Testis (tissue), 3 donors: ENCODE data around the gene FOSL1. TPM values are rescaled to one million over a fixed set of nuclear protein-coding genes. Genes with fewer than 3 reads are reported as not detected.

Source experiments
- DNase-seq: peaks from one replicate; pipeline ENCODE4 v3.0.0-alpha.2; 2019
- H3K27ac ChIP-seq, 2 donors: fragments of 200-600 bp; sonication (generic); one replicate each; pipeline ENCODE4 v1.5.1; 2019
- H3K27me3 ChIP-seq: fragments of 200-600 bp; sonication (generic); one replicate; pipeline ENCODE4 v1.5.1; 2019
- H3K36me3 ChIP-seq: fragments of 200-600 bp; sonication (generic); one replicate; pipeline ENCODE4 v1.5.1; 2017; ENCODE audit warnings: low read depth; ENCODE audit errors: missing control alignments
- H3K4me1 ChIP-seq: fragments of 200-600 bp; sonication (generic); one replicate; pipeline ENCODE4 v1.5.1; 2019
- H3K4me3 ChIP-seq, 2 donors: fragments of 200-600 bp; sonication (generic); one replicate each; pipeline ENCODE4 v1.5.1; 2017 to 2019
- H3K9me3 ChIP-seq: fragments of 200-600 bp; sonication (generic); one replicate; pipeline ENCODE4 v1.5.1; 2017
- CTCF ChIP-seq, 3 experiments: fragments of 450-650 bp in 2 of 3; fragments of 200-600 bp in 1 of 3; sonication (generic) in 1 of 3; IDR thresholded peaks; one replicate each; pipeline ENCODE4 v1.5.1; 2016 to 2019; ENCODE audit warnings: antibody characterized with exemption in 3 of 3, mild to moderate bottlenecking in 2 of 3, moderate library complexity in 1 of 3
- POLR2A ChIP-seq: fragments of 450-650 bp; IDR thresholded peaks from one replicate; pipeline ENCODE4 v1.6.1; 2017; ENCODE audit warnings: antibody characterized with exemption, mild to moderate bottlenecking, moderate library complexity
- WGBS, 2 donors: methylation state at CpG; one replicate each; pipeline ENCODE4 v1.1.5; 2018; 5-methylcytosine and 5-hydroxymethylcytosine counted together
- intact Hi-C: fragments of 100-400 bp; cut with DNase I; formaldehyde crosslinking; loops from one replicate; pipeline ENCODE4 v1.15.1; 2023; ENCODE audit warnings: low total_unique reads
- polyA plus RNA-seq: library from polyadenylated mRNA; stranded (reverse); fragments of 350-450 nt; fragmentation: Illumina TruSeq; extraction: RNeasy Lipid Tissue Mini Kit (QIAGEN cat#74804); gene quantifications from one replicate; pipeline ENCODE4 v1.2.3, GENCODE V29; 2014; ENCODE audit warnings: low read depth, low replicate concordance; ENCODE audit not compliant: insufficient read depth
- total RNA-seq, 2 donors: library from RNA; depleted of rRNA; stranded (reverse); fragments of >200 nt; gene quantifications; one replicate each; pipeline ENCODE4 v1.2.3, GENCODE V29; 2016

The FOSL1 gene
- total and polyA plus RNA-seq, 3 donors from 2014 or later: 1.7 to 2.0 (median 1.7) TPM

- H3K4me1 ChIP-seq: peaks cover 11% of the 10 kb centered on the region
- H3K4me3 ChIP-seq: peak overlapping the region; percentile 85 to 97
- H3K36me3 ChIP-seq: no peaks in the 10 kb centered on the region
- intact Hi-C loops: no loop called here
- WGBS, 2 donors: 9 to 14% methylated on average over 1 to 14 of the region's 14 CpGs
- peak overlapping the region; percentile 88 to 94 for H3K27ac ChIP-seq
- H3K27me3 ChIP-seq: no peaks in the 10 kb centered on the region
- TF ChIP-seq CTCF (IDR thresholded peaks at IDR 0.05) (no peak), POLR2A (no peak)
- no peaks in the 10 kb centered on the region for H3K9me3 ChIP-seq
- DNase-seq: no peak
These were observed 39.1 kb downstream of the FOSL1 start for GRCh38 chr11:65861165-65861505.

GRCh38 chr11:65860278-65861164 lies 39.7 kb downstream of the FOSL1 start, which contains the start of gene MUS81:
Gene MUS81, plus strand, starts transcription at chr11:65860433. Its CDS starts 321 bp downstream, at chr11:65860754.
- Histone ChIP-seq H3K27me3 (no peaks in the 10 kb centered on the region), H3K4me1 (peaks cover 13% of the 10 kb centered on the region), H3K9me3 (no peaks in the 10 kb centered on the region), H3K36me3 (no peaks in the 10 kb centered on the region), H3K4me3 (peak within 1 kb of the TSS; percentile 85 to 97), H3K27ac (peak within 1 kb of the TSS; percentile 88 to 94)
- intact Hi-C loops: no loop called here
- DNase-seq: peak; percentile 98
- 0 to 3% methylated on average over 8 to 75 of the region's 78 CpGs for WGBS, 2 donors
- no peak for TF ChIP-seq POLR2A
- TF ChIP-seq CTCF (IDR thresholded peaks at IDR 0.05): peak; percentile 79 to 95 (median 94)

GRCh38 chr11:65859812-65860277 lies 40.3 kb downstream of the FOSL1 start:
- Histone ChIP-seq H3K4me3 (peak overlapping the region; percentile 85 to 97), H3K9me3 (no peaks in the 10 kb centered on the region), H3K27me3 (no peaks in the 10 kb centered on the region), H3K36me3 (no peaks in the 10 kb centered on the region), H3K4me1 (peaks cover 13% of the 10 kb centered on the region), H3K27ac (peak overlapping the region; percentile 88 to 94)
- 0 to 1% methylated on average over 16 of the region's 16 CpGs for WGBS, 2 donors
- DNase-seq: peak; percentile 51
- intact Hi-C loops: no loop called here
- TF ChIP-seq POLR2A: no peak
- no peak for TF ChIP-seq CTCF (IDR thresholded peaks at IDR 0.05)

- WGBS, 2 donors: 1% methylated on average over 25 to 46 of the region's 46 CpGs
- no peaks in the 10 kb centered on the region for H3K9me3 ChIP-seq
- H3K4me1 ChIP-seq: peaks cover 13% of the 10 kb centered on the region
These were observed 40.9 kb downstream of the FOSL1 start for GRCh38 chr11:65859095-65859811.

More at GRCh38 chr11:65859095-65859811, 40.9 kb downstream of the FOSL1 start:
- TF ChIP-seq POLR2A (peak; percentile 82), CTCF (IDR thresholded peaks at IDR 0.05) (peak in 2 of 3 experiments; percentile 1 to 18)
- Histone ChIP-seq H3K27ac (peak overlapping the region; percentile 88 to 94), H3K27me3 (no peaks in the 10 kb centered on the region), H3K4me3 (peak overlapping the region; percentile 85 to 97), H3K36me3 (no peaks in the 10 kb centered on the region)
- intact Hi-C loops: no loop called here
- DNase-seq: peak; percentile 100
